Neural progenitor cell (in vitro differentiated cells): ENCODE results near the gene ACAA1. TPM values are rescaled to one million over a fixed set of nuclear protein-coding genes. Genes with fewer than 3 reads are reported as not detected.
"Not testable (repeated sequence)": the region's sequence is repeated elsewhere in the genome, so short reads cannot be mapped to it uniquely, and the experiment has no call there.

Experiments
- DNase-seq: peaks from one replicate; pipeline ENCODE4 v3.0.0-alpha.2; 2016; ENCODE audit warnings: low spot score
- H2AFZ ChIP-seq: fragments of 200-600 bp; sonication (generic); replicated peaks from 2 replicates; pipeline ENCODE4 v1.6.1; 2016; ENCODE audit warnings: antibody characterized with exemption
- H3F3A ChIP-seq: fragments of 200-600 bp; sonication (generic); 2 replicates; pipeline ENCODE4 v1.6.1; 2016; ENCODE audit warnings: antibody characterized with exemption, low read depth
- H3K27ac ChIP-seq: fragments of 200-600 bp; sonication (generic); 2 replicates; pipeline ENCODE4 v1.5.1; 2016; ENCODE audit warnings: mild to moderate bottlenecking
- H3K27me3 ChIP-seq: fragments of 200-600 bp; sonication (generic); 2 replicates; pipeline ENCODE4 v1.6.1; 2016; ENCODE audit warnings: mild to moderate bottlenecking, moderate library complexity
- H3K36me3 ChIP-seq: fragments of 200-600 bp; sonication (generic); 2 replicates; pipeline ENCODE4 v1.5.1; 2016
- H3K4me1 ChIP-seq: fragments of 200-600 bp; sonication (generic); 2 replicates; pipeline ENCODE4 v1.6.1; 2016; ENCODE audit warnings: mixed run types
- H3K4me2 ChIP-seq: fragments of 200-600 bp; sonication (generic); 2 replicates; pipeline ENCODE4 v1.6.1; 2016
- H3K4me3 ChIP-seq: fragments of 200-600 bp; sonication (generic); 2 replicates; pipeline ENCODE4 v1.5.1; 2016
- H3K79me2 ChIP-seq: fragments of 200-600 bp; sonication (generic); 2 replicates; pipeline ENCODE4 v1.6.1; 2016; ENCODE audit warnings: low read depth
- H3K9ac ChIP-seq: fragments of 200-600 bp; sonication (generic); 2 replicates; pipeline ENCODE4 v1.6.1; 2016
- H3K9me3 ChIP-seq: fragments of 200-600 bp; sonication (generic); 2 replicates; pipeline ENCODE4 v1.5.1; 2016; ENCODE audit warnings: low read depth
- H4K20me1 ChIP-seq: fragments of 200-600 bp; sonication (generic); 2 replicates; pipeline ENCODE4 v1.6.1; 2016; ENCODE audit warnings: low read depth
- H3K27ac Mint-ChIP-seq: 3 replicates; pipeline ENCODE4 v1.8.0; 2021; ENCODE audit warnings: mixed read lengths
- H3K27me3 Mint-ChIP-seq: 2 replicates; pipeline ENCODE4 v1.8.0; 2022; ENCODE audit warnings: low read depth, mild to moderate bottlenecking, inconsistent platforms, moderate library complexity, mixed read lengths; ENCODE audit not compliant: insufficient read depth
- H3K36me3 Mint-ChIP-seq: 3 replicates; pipeline ENCODE4 v1.8.0; 2021; ENCODE audit warnings: mixed read lengths
- H3K4me1 Mint-ChIP-seq: 3 replicates; pipeline ENCODE4 v1.8.0; 2021; ENCODE audit warnings: mixed read lengths
- H3K4me3 Mint-ChIP-seq: 3 replicates; pipeline ENCODE4 v1.8.0; 2021; ENCODE audit warnings: mild to moderate bottlenecking, moderate library complexity, mixed read lengths
- H3K9me3 Mint-ChIP-seq: 3 replicates; pipeline ENCODE4 v1.8.0; 2020; ENCODE audit warnings: mixed read lengths
- EZH2 ChIP-seq: fragments of 200-600 bp; sonication (generic); IDR thresholded peaks from 2 replicates; pipeline ENCODE4 v1.6.1; 2017; ENCODE audit warnings: antibody characterized with exemption, mild to moderate bottlenecking, moderate library complexity
- EZH2phosphoT487 ChIP-seq: fragments of 200-600 bp; sonication (generic); IDR thresholded peaks from 2 replicates; pipeline ENCODE4 v1.6.1; 2017; ENCODE audit warnings: antibody characterized with exemption
- total RNA-seq: library from RNA; depleted of rRNA; stranded (reverse); fragments of >200 nt; gene quantifications from 2 replicates; pipeline ENCODE4 v1.2.3, GENCODE V29; 2015; ENCODE audit warnings: low replicate concordance
- TF ChIP-seq, protein P1 (sequence below): fragments of 200-600 bp; sonication (generic); IDR thresholded peaks from 2 replicates; pipeline ENCODE4 v1.5.1; 2017; ENCODE audit warnings: antibody characterized with exemption, mild to moderate bottlenecking

The ACAA1 gene
- total RNA-seq, 1 donor from 2014 or later = 3.3 TPM

DNA sequence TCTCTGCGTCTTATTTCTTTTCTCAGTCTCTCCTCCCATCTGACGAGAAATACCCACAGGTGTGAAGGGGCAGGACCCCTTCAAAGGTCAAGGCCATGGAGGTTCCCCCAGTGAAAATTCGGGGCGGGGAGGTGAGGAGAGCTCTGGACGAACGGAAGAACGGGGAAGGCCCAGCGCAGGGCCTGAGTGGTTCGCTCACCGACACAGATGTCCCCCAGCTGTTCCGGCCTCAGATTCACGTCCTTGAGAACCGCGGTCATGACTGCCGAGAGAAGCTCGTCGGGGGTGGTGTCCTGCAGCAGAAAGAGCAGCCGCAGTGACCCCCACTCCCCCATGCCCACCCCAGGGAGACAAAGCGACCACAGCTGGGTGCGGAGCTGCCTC is 542 bp downstream of the ACAA1 start:
- Histone ChIP-seq H3K4me1 (peaks cover 14% of the 10 kb centered on the region), H2AFZ (peak overlapping the region; percentile 53), H3K9ac (peak overlapping the region; percentile 58), H3K9me3 (no peaks in the 10 kb centered on the region), H3K4me3 (peak overlapping the region; percentile 72), H3F3A (peaks cover 11% of the 10 kb centered on the region), H3K4me2 (peak overlapping the region; percentile 94), H3K36me3 (no peaks in the 10 kb centered on the region), H3K79me2 (peaks cover 23% of the 10 kb centered on the region), H3K27ac (no peak overlapping the region), H4K20me1 (peaks cover 22% of the 10 kb centered on the region), H3K27me3 (no peaks in the 10 kb centered on the region)
- Mint-ChIP-seq H3K4me1 (peaks cover 24% of the 10 kb centered on the region), H3K4me3 (peak overlapping the region; percentile 93), H3K27ac (no peak overlapping the region), H3K9me3 (no peaks in the 10 kb centered on the region), H3K27me3 (peaks cover 26% of the 10 kb centered on the region), H3K36me3 (peaks cover 1% of the 10 kb centered on the region)
- no peak for DNase-seq
- TF ChIP-seq EZH2phosphoT487 = no peak
- TF ChIP-seq EZH2 = no peak
- TF ChIP-seq, protein P1, sequence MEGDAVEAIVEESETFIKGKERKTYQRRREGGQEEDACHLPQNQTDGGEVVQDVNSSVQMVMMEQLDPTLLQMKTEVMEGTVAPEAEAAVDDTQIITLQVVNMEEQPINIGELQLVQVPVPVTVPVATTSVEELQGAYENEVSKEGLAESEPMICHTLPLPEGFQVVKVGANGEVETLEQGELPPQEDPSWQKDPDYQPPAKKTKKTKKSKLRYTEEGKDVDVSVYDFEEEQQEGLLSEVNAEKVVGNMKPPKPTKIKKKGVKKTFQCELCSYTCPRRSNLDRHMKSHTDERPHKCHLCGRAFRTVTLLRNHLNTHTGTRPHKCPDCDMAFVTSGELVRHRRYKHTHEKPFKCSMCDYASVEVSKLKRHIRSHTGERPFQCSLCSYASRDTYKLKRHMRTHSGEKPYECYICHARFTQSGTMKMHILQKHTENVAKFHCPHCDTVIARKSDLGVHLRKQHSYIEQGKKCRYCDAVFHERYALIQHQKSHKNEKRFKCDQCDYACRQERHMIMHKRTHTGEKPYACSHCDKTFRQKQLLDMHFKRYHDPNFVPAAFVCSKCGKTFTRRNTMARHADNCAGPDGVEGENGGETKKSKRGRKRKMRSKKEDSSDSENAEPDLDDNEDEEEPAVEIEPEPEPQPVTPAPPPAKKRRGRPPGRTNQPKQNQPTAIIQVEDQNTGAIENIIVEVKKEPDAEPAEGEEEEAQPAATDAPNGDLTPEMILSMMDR = no peak

DNA sequence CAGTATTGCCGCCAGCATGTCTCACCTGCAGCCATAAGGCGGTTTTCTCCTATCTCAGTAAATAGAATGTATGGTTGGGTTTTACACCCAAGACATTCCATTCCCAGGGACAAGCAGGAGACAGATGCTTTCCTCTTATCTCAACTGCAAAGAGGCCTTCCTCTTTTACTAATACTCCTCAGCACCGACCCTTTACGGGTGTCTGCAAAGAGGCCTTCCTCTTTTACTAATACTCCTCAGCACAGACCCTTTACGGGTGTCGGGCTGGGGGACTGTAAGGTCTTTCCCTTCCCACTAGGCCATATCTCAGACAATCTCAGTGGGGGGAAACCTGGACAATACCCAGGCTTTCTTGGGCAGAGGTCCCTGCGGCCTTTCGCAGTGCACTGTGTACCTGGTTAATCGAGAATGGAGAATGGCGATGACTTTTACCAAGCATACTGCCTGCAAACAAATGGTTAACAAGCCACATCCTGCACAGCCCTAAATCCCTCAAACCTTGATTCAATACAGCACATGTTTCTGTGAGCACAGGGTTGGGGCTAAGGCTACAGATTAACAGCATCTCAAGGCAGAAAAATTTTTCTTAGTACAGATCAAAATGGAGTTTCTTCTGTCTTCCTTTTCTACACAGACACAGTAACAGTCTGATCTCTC is 1.2 kb downstream of the ACAA1 start:
- peaks cover 11% of the 10 kb centered on the region for H3F3A ChIP-seq
- H3K27me3 Mint-ChIP-seq = peaks cover 22% of the 10 kb centered on the region
- H3K79me2 ChIP-seq = peaks cover 23% of the 10 kb centered on the region
- not testable (repeated sequence) for H3K27ac Mint-ChIP-seq, H3K27me3 ChIP-seq, H3K9me3 ChIP-seq, H3K36me3 ChIP-seq, DNase-seq, H2AFZ ChIP-seq, H3K9me3 Mint-ChIP-seq, H3K27ac ChIP-seq, H3K36me3 Mint-ChIP-seq
- peaks cover 26% of the 10 kb centered on the region for H4K20me1 ChIP-seq
- H3K9ac ChIP-seq = peak overlapping the region; percentile 58
- peak overlapping the region; percentile 72 for H3K4me3 ChIP-seq
- H3K4me1 Mint-ChIP-seq = peaks cover 24% of the 10 kb centered on the region
- H3K4me3 Mint-ChIP-seq = peak overlapping the region; percentile 93
- H3K4me2 ChIP-seq = peak overlapping the region; percentile 94
- peaks cover 14% of the 10 kb centered on the region for H3K4me1 ChIP-seq

DNA sequence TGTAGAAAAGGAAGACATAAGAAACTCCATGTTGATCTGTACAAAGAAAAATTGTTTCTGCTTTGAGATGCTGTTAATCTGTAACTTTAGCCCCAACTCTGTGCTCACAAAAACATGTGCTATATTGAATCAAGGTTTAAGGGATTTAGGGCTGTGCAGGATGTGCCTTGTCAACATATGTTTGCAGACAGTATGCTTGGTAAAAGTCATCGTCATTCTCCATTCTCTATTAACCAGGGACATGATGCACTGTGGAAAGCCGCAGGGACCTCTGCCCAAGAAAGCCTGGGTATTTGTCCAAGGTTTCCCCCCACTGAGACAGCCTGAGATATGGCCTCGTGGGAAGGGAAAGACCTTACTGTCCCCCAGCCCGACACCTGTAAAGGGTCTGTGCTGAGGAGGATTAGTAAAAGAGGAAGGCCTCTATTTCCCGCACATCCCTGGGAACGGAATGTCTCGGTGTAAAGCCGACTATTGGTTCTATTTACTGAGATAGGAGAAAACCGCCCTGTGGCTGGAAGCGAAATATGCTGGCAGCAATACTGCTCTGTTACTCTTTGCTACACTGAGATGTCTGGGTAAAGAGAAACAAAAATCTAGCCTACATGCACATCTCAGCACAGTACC is 2.3 kb downstream of the ACAA1 start:
- not testable (repeated sequence) for H2AFZ ChIP-seq, H3K9me3 Mint-ChIP-seq, H3K4me3 ChIP-seq, DNase-seq, H3K36me3 ChIP-seq, H3K27ac ChIP-seq, H3K9me3 ChIP-seq, H3K9ac ChIP-seq, H3K27me3 ChIP-seq, H3K27ac Mint-ChIP-seq, H3K36me3 Mint-ChIP-seq, H3K4me2 ChIP-seq
- Histone ChIP-seq H3F3A (peaks cover 11% of the 10 kb centered on the region), H4K20me1 (peaks cover 26% of the 10 kb centered on the region), H3K4me1 (peaks cover 12% of the 10 kb centered on the region), H3K79me2 (peaks cover 19% of the 10 kb centered on the region)
- peaks cover 24% of the 10 kb centered on the region for H3K4me1 Mint-ChIP-seq
- H3K27me3 Mint-ChIP-seq = peaks cover 19% of the 10 kb centered on the region
- peak overlapping the region; percentile 9 for H3K4me3 Mint-ChIP-seq

DNA sequence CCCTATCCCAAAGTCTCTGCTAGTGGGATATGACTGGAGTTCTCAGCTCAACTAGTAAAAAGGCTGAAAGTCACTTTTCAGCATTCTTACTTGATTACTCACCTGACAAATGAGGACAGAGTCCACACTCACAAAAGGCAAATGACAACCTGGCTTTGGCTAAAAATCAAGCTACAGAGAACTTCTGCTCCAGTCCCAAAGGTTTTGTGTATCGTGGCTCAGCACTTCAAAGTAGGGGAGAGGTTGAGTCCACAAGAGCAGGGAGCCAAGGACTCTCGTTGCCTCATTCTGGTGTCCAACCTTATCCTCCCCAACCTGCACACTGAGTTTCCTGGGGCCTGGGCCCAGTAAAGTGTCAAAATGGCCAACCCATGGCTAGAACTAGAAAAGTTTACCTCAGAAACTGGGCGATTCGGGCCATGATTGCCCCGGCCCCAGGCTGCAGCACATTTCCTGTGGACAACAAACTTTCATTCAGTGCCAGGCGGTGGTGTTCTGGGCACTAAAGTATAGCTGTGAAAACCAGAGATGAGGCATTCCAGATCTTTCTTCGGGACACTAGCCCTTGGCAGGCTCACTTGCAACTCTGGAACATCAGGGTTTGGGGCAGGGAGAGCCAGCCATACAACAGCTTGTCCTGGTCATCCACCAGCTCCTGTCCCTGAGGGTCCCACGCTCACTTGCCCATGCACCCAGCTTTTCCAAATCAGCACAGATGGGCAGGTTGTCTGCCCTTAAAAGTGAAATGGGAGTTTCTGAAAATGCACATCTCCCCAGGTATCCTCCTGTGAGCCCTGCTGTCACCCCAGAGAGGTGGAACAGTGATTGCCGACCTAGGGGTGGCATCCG is 3.1 kb downstream of the ACAA1 start:
- no peak overlapping the region for H3K27ac Mint-ChIP-seq
- H3K36me3 Mint-ChIP-seq = peaks cover 7% of the 10 kb centered on the region
- peaks cover 6% of the 10 kb centered on the region for H3K4me1 ChIP-seq
- H3K4me3 ChIP-seq = no peak overlapping the region
- H3K27ac ChIP-seq = no peak overlapping the region
- peak overlapping the region; percentile 9 for H3K4me3 Mint-ChIP-seq
- TF ChIP-seq EZH2 (no peak), EZH2phosphoT487 (no peak)
- TF ChIP-seq, protein P1 = no peak
- H3K4me2 ChIP-seq = no peak overlapping the region
- no peaks in the 10 kb centered on the region for H3K27me3 ChIP-seq
- no peak for DNase-seq
- peaks cover 11% of the 10 kb centered on the region for H3F3A ChIP-seq
- peaks cover 26% of the 10 kb centered on the region for H4K20me1 ChIP-seq
- no peaks in the 10 kb centered on the region for H3K9me3 Mint-ChIP-seq
- peaks cover 24% of the 10 kb centered on the region for H3K4me1 Mint-ChIP-seq
- no peaks in the 10 kb centered on the region for H3K36me3 ChIP-seq
- H3K79me2 ChIP-seq = peaks cover 11% of the 10 kb centered on the region
- no peaks in the 10 kb centered on the region for H3K9me3 ChIP-seq
- no peak overlapping the region for H3K9ac ChIP-seq
- H2AFZ ChIP-seq = no peak overlapping the region
- peaks cover 13% of the 10 kb centered on the region for H3K27me3 Mint-ChIP-seq
